Activated CD4-positive, alpha-beta T cell treated with anti-CD3 and anti-CD28 coated beads, Interleukin-2, amount 10 ng/mL, durations not matched to agents 7 days and 5 days (primary cell): Measurements from ENCODE around the gene AKT2. TPM values are rescaled to one million over a fixed set of nuclear protein-coding genes. Genes with fewer than 3 reads are reported as not detected.

Experiments used
- CTCF ChIA-PET: fragments of 350-600 bp; sonication (Branson Sonifier 250); formaldehyde crosslinking; loops from one replicate; lab custom pipeline; 2021; ENCODE audit warnings: antibody characterized with exemption; lab: Charles Lee
- POLR2A ChIA-PET: fragments of 350-600 bp; sonication (Branson Sonifier 250); formaldehyde crosslinking; loops from one replicate; lab custom pipeline; 2021; ENCODE audit warnings: antibody characterized with exemption; lab: Charles Lee
- DNase-seq: peaks from one replicate; pipeline ENCODE4 v3.0.0-alpha.2; 2020
- H3K27ac Mint-ChIP-seq: one replicate; pipeline ENCODE4 v1.8.0; 2021; ENCODE audit warnings: mild to moderate bottlenecking, moderate library complexity, mixed read lengths
- H3K27me3 Mint-ChIP-seq: one replicate; pipeline ENCODE4 v1.8.0; 2021; ENCODE audit warnings: mixed read lengths
- H3K36me3 Mint-ChIP-seq: one replicate; pipeline ENCODE4 v1.8.0; 2021; ENCODE audit warnings: low read depth, mixed read lengths
- H3K4me1 Mint-ChIP-seq: one replicate; pipeline ENCODE4 v1.8.0; 2021; ENCODE audit warnings: mixed read lengths
- H3K4me3 Mint-ChIP-seq: one replicate; pipeline ENCODE4 v1.8.0; 2021; ENCODE audit warnings: mild to moderate bottlenecking, moderate library complexity, mixed read lengths
- H3K9me3 Mint-ChIP-seq: one replicate; pipeline ENCODE4 v1.8.0; 2021; ENCODE audit warnings: mixed read lengths
- total RNA-seq, 2 experiments: library from RNA; stranded (reverse); gene quantifications; one replicate each; pipeline ENCODE4 v1.2.3, GENCODE V29; 2021

Gene AKT2
- total RNA-seq, 2 experiments from 2014 or later, result 131 to 148 TPM

DNA sequence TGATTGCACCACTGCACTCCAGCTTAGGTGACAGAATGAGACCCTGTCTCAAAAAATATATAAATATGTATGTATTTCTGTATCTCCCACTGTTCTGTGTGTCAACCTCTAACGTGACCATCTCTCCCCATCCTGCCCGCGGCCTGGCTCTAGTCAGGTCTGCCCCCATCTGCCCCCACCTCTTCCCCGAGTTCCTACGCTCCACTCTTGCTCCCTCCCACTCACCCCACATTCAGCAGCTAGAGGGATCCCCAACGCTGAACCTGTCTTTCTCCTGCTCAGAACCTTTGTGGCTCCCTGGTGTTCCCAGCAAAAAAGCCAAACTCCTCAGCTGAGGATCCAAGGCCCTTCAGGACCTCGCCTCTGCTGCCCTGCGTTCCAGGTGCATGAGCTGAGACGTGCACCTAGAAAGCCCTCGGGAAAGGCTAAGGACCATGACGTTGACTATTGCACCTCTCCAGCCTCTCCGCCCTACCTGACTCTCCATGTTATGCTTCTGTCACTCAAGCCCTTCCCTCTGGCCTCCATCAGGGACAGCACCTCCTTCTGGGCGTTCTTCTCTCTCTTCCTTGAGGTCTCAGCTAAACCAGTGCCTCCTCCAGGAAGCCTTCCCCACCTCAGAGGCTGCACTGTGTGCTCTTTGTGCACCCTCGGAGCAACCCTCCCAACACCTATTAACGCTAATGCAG lies 18.1 kb downstream of the AKT2 start:
- no peak for DNase-seq
- CTCF ChIA-PET, result interaction anchor here (1.5 kb wide), 1 partner anchor 16 kb away, joined by 3 read pairs; no protein-coding TSS in a partner anchor
- no peaks in the 10 kb centered on the region for H3K27me3 Mint-ChIP-seq
- H3K27ac Mint-ChIP-seq, result no peak overlapping the region
- H3K4me3 Mint-ChIP-seq, result no peak overlapping the region
- peaks cover 28% of the 10 kb centered on the region for H3K36me3 Mint-ChIP-seq
- no peaks in the 10 kb centered on the region for H3K9me3 Mint-ChIP-seq
- H3K4me1 Mint-ChIP-seq, result peaks cover 19% of the 10 kb centered on the region
- POLR2A ChIA-PET, result no interaction called here

DNA sequence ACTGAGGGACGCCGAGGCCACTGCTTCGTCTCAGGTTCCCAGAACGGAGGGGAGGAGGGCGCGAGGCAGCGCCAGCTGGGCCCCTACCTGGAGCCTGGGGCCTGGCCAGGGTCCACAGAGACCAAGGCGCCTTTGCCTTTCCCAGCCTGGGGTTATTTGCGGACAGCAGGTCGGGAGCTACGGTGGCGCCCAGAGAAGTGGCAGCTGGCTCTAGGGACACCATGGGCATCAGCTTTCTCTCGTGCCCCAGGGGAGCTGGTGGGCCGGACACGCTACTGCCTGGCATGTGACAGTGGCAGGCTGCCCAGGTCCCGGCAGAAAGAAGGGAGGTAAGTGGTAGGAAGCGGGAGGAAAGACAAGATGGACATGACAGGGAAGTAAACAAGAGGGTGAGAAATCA lies 19.0 kb downstream of the AKT2 start:
- H3K36me3 Mint-ChIP-seq, result peaks cover 28% of the 10 kb centered on the region
- POLR2A ChIA-PET, result no interaction called here

DNA sequence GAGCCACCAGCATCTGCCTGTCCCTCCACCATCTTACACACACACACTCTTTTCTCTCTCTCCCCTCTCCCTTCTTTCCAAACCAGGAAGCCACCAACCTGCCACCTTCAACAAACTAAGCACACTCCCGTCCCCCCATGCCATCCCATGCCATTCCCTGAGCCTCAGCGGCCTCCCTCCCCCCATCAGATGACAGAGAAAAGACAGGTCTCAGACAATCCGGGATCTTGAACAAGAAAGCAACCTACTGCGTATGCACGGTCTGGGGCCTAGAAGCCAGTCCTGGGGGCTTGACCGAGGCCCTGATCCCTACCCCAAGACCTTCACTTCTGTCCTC lies 19.4 kb downstream of the AKT2 start:
- peaks cover 28% of the 10 kb centered on the region for H3K36me3 Mint-ChIP-seq
- H3K9me3 Mint-ChIP-seq, result no peaks in the 10 kb centered on the region
- peaks cover 11% of the 10 kb centered on the region for H3K4me1 Mint-ChIP-seq
- no peak overlapping the region for H3K4me3 Mint-ChIP-seq
- H3K27ac Mint-ChIP-seq, result no peak overlapping the region
- CTCF ChIA-PET, result interaction anchor here (1.5 kb wide), 1 partner anchor 11 kb away, joined by 4 read pairs; no protein-coding TSS in a partner anchor
- POLR2A ChIA-PET, result no interaction called here
- DNase-seq, result no peak
- H3K27me3 Mint-ChIP-seq, result no peaks in the 10 kb centered on the region

More for the DNA sequence above, 19.0 kb downstream of the AKT2 start:
- Mint-ChIP-seq H3K27ac (no peak overlapping the region), H3K9me3 (no peaks in the 10 kb centered on the region), H3K27me3 (no peaks in the 10 kb centered on the region), H3K4me1 (peaks cover 11% of the 10 kb centered on the region), H3K4me3 (no peak overlapping the region)
- no peak for DNase-seq
- CTCF ChIA-PET, result interaction anchor here (0.5 to 1.5 kb wide), 2 partner anchors 17 to 305 kb away, joined by 3 read pairs; no protein-coding TSS in a partner anchor

DNA sequence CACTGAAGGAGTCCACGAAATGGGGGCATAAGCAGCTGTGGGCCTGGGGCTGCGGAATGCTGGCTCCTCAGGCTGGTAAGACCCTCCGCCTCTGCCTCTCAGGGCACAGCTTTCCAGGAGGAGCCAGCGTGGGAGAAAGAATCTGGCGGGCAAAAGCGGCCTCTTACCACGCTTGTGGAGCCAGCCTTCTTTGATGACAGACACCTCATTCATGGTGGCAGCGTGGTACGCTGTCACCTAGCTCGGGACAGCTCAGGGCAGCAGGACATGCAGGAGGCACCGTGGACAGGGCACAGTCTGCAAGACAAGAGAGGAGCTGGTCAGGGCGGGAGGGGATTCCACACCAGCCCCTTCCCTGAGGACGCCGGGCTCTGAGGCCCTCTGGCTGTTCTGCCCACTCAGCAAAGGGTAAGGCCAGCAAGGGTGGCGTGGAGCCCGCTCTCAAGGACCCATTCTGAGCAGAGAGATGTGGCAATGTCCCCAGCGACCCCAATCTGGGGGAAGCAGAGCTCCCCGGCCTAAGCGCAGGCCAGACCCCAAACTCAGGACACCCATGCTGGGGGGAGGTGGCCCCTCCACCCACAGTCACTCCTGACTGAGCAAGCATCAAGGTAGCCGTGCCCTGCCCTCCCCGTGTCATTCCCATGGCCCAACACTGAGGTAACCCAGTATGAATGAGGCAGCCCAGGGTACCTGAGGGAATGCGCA lies 19.9 kb downstream of the AKT2 start:
- H3K27me3 Mint-ChIP-seq, result no peaks in the 10 kb centered on the region
- H3K4me3 Mint-ChIP-seq, result no peak overlapping the region
- H3K36me3 Mint-ChIP-seq, result peaks cover 28% of the 10 kb centered on the region
- ChIA-PET POLR2A (no interaction called here), CTCF (interaction anchor here (1.5 kb wide), 1 partner anchor 11 kb away, joined by 4 read pairs; no protein-coding TSS in a partner anchor)
- H3K27ac Mint-ChIP-seq, result no peak overlapping the region
- peaks cover 7% of the 10 kb centered on the region for H3K4me1 Mint-ChIP-seq
- H3K9me3 Mint-ChIP-seq, result no peaks in the 10 kb centered on the region
- DNase-seq, result no peak

DNA sequence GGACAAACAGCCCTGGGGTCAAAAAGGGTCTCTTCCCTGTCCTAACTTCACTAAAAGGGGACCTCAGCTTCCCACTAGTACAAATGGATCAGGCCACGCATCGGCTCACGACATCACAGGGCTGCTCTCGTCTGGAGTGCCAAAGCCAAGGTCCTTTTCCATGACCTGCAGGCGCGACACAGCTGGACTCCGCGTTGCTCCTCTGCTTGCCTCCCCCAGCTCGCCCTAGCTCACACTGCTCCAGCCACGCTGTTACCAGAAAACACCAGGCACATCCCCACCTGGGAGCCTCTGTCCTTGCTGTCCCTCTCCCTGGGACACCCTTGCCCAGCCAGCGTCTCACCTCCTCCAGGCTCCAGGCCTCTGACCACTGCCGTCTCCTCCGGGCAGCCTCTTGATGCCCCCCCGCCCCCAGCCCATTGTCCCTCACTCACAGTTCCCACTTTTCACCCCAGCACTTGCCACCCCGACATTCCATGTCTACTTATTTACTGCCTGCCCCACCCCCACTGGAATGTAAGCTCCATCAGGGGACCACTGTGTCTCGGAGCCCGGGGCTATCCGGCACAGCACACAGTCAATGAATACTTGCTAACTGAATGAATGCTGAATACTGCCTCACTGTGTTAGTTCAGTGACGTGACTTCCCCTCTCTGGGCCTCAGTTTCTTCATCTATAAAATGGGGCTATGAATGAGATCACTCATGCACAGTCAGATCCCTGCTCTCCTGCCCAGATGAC lies 20.7 kb downstream of the AKT2 start:
- peaks cover 28% of the 10 kb centered on the region for H3K36me3 Mint-ChIP-seq

DNA sequence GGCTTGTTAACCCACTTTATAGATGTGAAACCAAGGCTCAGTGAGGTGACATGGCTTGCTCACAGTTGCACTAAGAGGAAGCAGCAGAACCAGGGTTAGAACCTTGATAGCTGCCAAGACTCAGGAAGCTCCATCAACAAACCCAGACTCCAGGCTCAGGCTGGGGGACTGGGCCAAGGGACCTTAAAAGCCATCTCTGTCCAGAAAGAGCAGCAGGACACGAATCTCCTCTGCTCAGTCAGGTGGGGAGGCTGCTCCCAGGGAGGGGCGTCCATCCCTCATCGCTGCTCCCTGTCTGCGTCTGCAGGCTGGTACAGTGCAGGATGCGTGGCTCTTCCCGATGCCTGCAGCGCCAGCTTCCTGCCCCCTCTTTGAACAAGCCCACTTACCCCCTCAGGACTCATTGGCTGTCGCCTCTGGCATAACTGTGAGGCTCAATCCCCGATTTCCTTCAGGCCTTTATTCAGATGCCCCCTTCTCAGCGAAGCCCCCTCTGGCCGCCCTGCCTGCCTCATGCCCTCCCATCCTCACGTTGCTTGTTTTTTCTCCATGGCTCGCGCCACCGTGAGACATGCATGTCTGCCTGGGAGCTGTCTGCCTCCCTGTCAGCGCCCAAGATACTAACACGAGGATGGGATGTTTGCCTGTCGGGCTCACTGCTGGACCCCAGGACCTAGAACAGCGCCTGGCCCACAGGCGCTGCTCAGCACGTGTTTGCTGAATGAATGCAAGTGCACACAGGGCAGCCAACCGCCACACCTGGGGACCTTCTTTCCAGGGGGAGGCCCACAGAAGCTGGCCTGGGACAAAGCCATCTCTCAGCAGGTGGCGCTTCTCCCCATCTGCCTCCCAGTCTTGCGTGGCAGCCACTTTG lies 21.5 kb downstream of the AKT2 start:
- POLR2A ChIA-PET, result no interaction called here

More for the DNA sequence above, 20.7 kb downstream of the AKT2 start:
- ChIA-PET CTCF (interaction anchor here (1.5 kb wide), 1 partner anchor 12 kb away, joined by 4 read pairs; no protein-coding TSS in a partner anchor), POLR2A (no interaction called here)
- Mint-ChIP-seq H3K27me3 (no peaks in the 10 kb centered on the region), H3K4me3 (no peak overlapping the region), H3K27ac (no peak overlapping the region), H3K4me1 (peaks cover 8% of the 10 kb centered on the region), H3K9me3 (no peaks in the 10 kb centered on the region)
- DNase-seq, result no peak

DNA sequence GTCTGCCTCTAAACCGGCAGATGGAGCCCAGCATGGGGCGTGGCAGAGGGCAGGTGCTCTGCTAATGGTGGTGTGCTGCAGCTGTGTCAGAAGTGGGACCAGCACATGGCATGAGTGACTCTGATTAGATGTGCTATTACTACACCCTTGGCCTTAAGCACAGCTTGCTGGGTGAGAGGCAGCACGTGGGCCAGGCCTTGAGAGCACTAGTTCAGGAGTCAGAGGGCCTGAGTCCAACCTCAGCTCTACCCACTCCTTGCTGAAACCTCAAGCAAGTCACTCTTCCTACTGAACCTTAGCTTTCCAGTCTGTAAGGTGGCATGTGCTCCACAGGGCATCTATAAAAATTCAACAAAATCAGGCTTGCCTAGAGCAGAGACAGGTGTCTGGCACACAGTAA lies 22.7 kb downstream of the AKT2 start:
- Mint-ChIP-seq H3K9me3 (no peaks in the 10 kb centered on the region), H3K27me3 (no peaks in the 10 kb centered on the region), H3K4me1 (peaks cover 2% of the 10 kb centered on the region), H3K4me3 (no peak overlapping the region), H3K36me3 (peaks cover 28% of the 10 kb centered on the region), H3K27ac (no peak overlapping the region)
- ChIA-PET CTCF (interaction anchor here (0.6 kb wide), 1 partner anchor 16 kb away, joined by 4 read pairs; no protein-coding TSS in a partner anchor), POLR2A (interaction anchor here (0.7 kb wide), 1 partner anchor 1175 kb away, joined by 4 read pairs; no protein-coding TSS in a partner anchor)
- no peak for DNase-seq

More for the DNA sequence above, 21.5 kb downstream of the AKT2 start:
- Mint-ChIP-seq H3K27me3 (no peaks in the 10 kb centered on the region), H3K9me3 (no peaks in the 10 kb centered on the region), H3K4me3 (no peak overlapping the region), H3K36me3 (peaks cover 28% of the 10 kb centered on the region), H3K4me1 (peaks cover 5% of the 10 kb centered on the region), H3K27ac (no peak overlapping the region)
- CTCF ChIA-PET, result interaction anchor here (0.6 kb wide), 1 partner anchor 335 kb away, joined by 4 read pairs; no protein-coding TSS in a partner anchor
- DNase-seq, result no peak

DNA sequence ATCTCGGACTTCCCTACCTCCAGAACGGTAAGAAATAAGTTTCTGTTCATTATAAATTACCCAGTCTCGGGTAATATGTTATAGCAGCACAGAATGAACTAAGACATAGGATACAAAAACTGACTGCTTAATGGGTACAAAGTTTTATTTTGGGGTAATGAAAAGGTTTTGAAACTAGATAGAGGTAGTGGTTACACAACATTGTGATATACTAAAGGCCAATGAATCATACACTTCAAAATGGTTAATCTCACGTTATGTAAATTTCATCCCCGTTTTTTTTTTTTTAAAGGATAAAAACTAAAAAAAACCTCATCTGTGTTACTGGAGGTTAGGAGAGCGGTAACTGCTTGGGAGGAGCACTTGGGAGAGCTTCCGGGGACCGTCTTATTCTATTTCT lies 23.5 kb downstream of the AKT2 start:
- H3K9me3 Mint-ChIP-seq, result no peaks in the 10 kb centered on the region
- no peak overlapping the region for H3K27ac Mint-ChIP-seq
- peaks cover 2% of the 10 kb centered on the region for H3K4me1 Mint-ChIP-seq
- DNase-seq, result no peak
- H3K27me3 Mint-ChIP-seq, result no peaks in the 10 kb centered on the region
- CTCF ChIA-PET, result no interaction called here
- H3K4me3 Mint-ChIP-seq, result no peak overlapping the region
- POLR2A ChIA-PET, result interaction anchor here (0.7 kb wide), 1 partner anchor 1174 kb away, joined by 4 read pairs; no protein-coding TSS in a partner anchor
- peaks cover 28% of the 10 kb centered on the region for H3K36me3 Mint-ChIP-seq

DNA sequence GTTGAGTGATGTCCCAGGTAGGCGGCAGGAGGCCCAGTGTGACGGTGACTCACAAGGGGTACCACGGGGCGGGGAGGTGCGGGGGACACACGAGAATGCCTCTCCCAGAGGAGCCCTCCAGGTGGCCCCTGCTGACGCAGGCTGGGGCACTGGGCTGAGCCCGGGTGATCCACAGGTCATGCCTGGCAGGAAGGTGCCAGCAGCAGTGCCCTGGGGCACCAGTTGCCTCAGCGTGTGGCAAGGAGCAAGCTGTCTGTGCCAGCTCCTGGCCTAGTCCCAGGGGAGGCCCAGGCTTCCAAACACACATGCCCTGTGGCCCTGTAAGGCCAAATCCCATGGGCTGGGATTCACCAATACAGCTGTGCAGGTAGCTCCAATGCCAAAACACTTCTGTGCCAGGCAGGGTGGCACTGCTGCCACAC lies 28.0 kb downstream of the AKT2 start:
- POLR2A ChIA-PET, result no interaction called here
- H3K27ac Mint-ChIP-seq, result no peak overlapping the region
- peaks cover 2% of the 10 kb centered on the region for H3K4me1 Mint-ChIP-seq
- no peaks in the 10 kb centered on the region for H3K9me3 Mint-ChIP-seq
- CTCF ChIA-PET, result interaction anchor here (0.7 kb wide), 1 partner anchor 426 kb away, joined by 3 read pairs; no protein-coding TSS in a partner anchor
- no peak overlapping the region for H3K4me3 Mint-ChIP-seq
- peaks cover 31% of the 10 kb centered on the region for H3K36me3 Mint-ChIP-seq
- no peak for DNase-seq
- no peaks in the 10 kb centered on the region for H3K27me3 Mint-ChIP-seq

DNA sequence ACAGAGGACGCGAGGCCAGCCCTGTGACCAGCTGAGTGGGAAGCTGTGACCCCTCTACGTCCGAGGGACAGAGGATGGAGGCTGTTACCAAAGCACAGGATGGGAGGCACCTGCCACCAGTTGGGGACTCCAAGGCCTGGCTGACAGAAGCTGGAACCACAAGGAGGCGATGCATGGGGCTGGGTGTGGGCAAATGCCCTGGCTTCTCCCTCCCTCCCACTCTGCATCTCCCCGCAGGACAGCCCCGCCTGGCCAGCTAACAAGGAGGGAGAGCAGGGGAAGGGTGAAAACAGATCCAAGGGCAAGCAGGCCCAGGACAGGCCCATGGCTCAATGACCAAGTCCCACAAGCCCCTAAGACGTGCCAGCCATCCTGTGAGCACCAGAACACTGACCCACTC lies 28.6 kb downstream of the AKT2 start:
- H3K27ac Mint-ChIP-seq, result no peak overlapping the region
- no peaks in the 10 kb centered on the region for H3K9me3 Mint-ChIP-seq
- DNase-seq, result no peak
- no peak overlapping the region for H3K4me3 Mint-ChIP-seq
- no peaks in the 10 kb centered on the region for H3K27me3 Mint-ChIP-seq
- H3K36me3 Mint-ChIP-seq, result peaks cover 30% of the 10 kb centered on the region
- ChIA-PET CTCF (no interaction called here), POLR2A (no interaction called here)
- H3K4me1 Mint-ChIP-seq, result peaks cover 2% of the 10 kb centered on the region

DNA sequence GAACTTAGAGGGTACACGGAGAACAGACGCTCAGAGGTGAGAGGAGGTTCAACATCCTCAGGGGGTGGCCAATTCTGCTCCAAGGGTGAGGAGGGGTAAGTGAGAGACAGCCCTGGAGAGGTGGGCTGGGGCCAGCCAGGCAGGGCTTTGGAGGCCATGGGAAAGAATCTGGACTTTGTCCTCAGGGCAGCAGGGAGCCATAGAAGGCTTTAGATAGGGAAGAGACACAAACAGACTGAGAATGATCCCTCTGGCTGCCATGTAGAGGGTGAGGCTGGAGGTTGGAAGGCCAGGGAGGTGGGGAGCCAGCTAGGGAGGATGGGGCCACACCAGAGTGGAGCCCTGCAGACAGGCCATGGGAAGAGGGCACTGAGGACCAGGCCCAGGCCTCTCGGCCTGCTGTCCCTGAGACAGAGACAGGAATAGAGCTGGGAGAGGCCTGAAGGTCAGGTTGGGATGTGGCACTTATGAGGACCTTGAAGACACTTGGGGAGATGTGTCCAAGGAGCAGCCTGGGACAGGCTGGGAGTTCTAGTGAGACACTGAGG lies 29.5 kb downstream of the AKT2 start:
- ChIA-PET POLR2A (no interaction called here), CTCF (no interaction called here)
- Mint-ChIP-seq H3K4me3 (no peak overlapping the region), H3K27ac (no peak overlapping the region), H3K9me3 (no peaks in the 10 kb centered on the region), H3K27me3 (no peaks in the 10 kb centered on the region), H3K36me3 (peaks cover 30% of the 10 kb centered on the region), H3K4me1 (peaks cover 2% of the 10 kb centered on the region)
- no peak for DNase-seq
